HG03196 (cell line): ENCODE data around the gene RING1.
A peak's percentile ranks its signal among the peaks of the same experiment; 100 is the strongest.

ENCODE experiments used
- ATAC-seq: cut with Tn5 transposase; IDR thresholded peaks from one replicate; pipeline ENCODE4 v1.9.1; 2021; ENCODE audit not compliant: unreplicated experiment

RING1 gene

DNA sequence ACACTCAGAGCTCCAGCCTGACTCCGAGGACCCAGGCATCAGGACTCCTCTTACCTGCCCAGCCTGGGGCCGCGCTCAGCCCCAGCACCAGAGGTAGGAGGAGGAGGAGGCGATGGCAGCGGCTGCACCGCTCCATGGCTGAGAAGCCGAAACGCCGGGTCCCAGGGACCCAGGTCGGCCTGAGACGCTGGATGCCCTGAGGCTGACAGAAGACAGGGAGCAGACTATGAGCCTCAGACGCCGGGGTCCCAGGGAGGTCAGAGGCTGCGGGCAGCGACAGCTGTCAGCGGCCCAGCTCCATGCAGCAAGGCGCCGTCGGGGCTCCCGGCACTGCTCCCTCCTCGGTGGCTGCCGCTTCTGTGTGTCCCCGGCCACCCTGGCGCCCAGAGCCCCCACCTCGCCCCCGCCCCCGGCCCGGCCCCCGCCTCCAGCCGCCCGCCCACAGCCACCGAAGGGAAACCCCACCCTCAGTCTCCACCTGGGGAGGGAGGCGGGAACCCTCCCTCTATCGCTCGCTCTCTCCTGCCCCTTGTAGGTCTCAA, 16.1 kb upstream of the RING1 start, which contains the start of gene COL11A2:
COL11A2 (minus strand) TSS at position 363 of the 542 bp plus-strand sequence; CDS start at position 136, 227 bp downstream.
- no peak for ATAC-seq

GRCh38 chr6:33192671-33193602, 15.4 kb upstream of the RING1 start:
- ATAC-seq, result no peak

DNA sequence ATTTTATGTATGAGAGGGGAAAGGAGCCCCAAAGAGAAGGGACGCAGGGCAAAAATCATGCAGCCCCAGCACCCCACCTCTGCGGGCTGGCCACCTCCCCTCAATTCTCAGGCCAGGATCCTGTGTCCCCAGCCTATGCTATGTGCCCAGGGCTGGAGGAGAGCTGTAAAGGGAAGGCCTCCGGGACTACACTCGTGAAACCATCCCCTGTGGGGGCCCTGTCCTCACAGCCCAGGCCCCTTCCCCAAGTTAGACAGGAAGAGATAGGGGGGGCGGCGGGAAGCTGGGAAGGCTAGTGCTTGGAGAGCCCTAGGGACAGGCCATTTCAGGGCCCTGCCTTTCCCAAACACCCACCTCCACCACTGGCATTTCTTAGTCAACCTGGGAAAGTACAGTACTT, 14.7 kb upstream of the RING1 start:
- no peak for ATAC-seq

DNA sequence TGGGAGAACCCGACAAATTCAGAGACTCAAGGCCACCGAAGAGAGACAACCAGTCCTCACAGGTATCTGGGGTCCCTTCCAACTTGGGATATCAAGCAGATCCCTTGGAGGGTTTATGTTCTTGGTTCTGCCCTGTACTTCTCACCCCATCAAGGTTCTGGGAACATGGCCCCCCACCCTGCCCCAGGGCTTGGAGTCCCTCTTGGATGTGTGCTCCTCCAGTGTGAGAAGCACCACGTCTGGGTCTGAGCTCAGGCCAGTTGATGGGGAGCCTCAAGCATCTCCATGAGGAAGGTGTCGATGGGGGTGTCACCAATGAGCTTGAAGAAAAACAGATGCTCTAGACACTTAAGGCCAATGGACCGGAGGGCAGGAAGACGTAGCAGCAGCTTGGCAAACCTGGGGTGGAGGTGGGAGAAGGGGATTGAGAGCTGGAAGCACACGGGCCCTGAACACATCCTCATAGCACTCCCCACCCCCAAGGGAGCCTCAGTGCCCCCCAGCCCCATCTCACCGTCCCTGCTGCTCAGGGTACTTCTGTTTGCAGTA, 13.8 kb upstream of the RING1 start:
- ATAC-seq, result no peak

- ATAC-seq, result no peak
These were observed 12.8 kb upstream of the RING1 start for GRCh38 chr6:33195304-33196165.

GRCh38 chr6:33197431-33198048, 10.8 kb upstream of the RING1 start:
- ATAC-seq, result no peak

DNA sequence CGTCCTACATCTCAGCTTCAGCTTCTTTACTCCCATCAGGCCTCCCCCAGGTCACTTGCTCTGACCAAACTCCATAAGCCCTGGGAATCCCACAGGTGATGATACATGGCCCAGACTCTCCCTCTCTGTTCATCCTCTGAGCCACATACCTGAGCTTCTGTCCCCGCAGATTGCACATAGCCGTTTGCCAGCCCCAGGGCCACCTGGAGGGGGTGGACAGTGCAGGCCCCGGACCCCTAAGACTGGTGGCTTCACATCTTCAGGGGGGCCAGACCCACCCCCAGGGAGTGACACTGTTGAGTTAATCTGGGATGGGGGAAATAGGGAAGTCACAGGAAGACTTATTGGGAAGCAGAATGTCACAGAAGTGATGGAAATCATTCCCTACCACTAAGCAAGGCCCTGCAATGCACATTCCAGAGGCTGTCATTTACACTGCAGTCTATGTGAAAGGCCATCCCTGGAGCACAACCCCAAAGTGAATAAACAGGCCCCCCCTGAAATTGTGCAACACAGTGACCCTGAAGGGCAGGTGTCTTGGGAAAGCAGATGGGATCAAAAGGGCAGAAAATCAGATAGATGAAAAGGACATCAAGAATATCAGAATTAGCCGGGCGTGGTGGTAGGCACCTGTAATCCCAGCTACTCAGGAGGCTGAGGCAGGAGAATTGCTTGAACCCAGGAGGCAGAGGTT, 10.0 kb upstream of the RING1 start:
- ATAC-seq, result no peak

DNA sequence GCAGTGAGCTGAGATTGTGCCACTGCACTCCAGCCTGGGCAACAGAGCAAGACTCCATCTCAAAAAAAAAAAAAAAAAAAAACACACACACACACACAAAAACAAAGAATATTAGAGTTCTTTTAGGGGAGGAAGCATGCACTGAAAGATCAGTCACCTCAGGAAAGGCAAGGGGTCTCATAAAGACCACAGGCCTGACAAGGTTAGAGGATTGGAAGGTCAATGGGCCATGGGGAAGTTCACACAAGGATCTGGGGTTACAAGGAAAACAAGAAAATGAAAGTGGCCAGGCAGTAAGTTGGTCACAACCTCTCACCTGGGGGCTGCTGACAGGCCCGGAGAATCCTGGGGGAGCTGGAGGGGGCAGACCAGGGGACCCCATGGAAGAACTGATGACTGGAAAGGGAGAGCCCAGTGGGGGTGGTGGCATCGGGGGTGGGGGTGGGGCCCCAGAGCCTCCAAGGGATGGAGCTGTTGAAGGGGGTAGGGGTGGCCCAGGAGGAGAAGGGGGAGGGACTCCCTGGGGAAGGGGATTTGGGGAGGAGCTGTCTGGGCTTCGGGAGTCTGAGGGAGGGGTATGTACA, 9.4 kb upstream of the RING1 start:
- ATAC-seq, result no peak

DNA sequence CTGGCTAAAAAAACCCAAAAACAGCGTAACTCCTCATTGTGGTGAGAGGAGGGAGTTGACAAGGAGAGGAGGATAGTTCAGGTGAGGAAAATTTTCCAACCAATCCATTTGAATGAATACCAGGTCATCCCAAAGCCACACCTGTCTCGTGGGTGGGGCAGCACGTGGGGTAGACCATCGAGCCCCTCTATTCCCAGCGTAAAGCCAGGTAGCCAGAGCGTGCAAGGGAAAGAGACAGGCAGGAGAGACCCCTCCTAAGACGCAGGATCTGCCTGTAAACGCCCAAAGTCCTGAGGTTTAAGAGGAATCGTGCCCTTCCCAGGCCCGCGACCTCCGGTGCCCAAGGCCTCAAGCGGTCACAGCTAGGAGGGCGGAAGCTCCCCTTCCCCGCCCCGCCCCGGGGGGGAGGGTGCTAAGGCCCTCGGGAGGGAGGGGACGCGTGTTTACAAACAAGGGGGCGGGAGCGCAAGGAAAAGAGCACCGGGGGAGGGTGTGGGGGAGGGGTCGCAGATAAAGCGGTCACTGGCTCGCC, 8.5 kb upstream of the RING1 start:
- ATAC-seq, result peak; percentile 22

DNA sequence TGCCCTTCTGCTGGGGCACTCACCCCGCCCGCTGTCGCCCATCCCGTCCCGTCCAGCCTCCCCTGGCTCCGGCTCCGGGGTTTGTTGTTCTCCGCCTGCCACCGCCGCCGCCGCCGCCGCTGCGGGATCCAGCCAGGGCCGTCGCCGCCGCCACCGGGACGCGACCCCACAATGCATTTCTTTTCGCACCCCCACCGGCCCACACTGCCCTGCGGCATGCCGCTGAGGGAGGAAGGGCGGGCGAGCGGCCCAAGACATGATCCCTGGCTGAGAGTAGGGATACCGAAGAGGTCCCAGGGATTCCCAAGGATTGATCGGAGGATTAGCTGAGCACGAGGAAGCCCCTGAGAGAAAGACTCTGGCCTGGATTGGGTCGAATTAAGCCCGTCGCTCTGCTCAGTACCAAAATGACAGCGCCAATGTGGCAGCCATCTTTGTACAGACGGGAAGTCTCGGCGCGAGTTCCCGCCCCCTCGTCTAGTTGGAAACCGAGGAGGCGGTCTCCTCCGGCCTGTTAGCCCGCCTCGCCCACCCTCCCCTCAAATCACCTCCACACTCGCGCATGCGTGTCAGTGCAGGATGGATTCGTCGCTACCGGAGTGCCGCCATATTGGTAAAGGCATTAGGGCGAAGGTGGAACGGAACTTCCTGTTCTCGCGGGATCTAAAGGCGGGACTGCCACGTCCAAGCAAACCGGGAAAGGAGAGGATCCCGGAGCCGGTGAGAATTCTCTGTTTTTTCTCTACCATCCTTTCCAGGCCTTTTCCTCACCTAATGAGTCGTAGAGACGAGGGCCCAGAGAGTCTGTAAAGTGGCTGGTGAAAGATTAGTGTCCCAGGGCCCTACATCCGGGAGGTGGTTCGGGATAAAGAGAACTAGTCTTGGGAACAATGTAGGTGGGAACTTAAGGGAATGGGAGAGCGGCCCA, 7.8 kb upstream of the RING1 start, which contains the start of the genes RXRB and SLC39A7:
RXRB (minus strand) TSS at position 447 of the 928 bp plus-strand sequence; CDS start at position 258, 189 bp downstream.
SLC39A7 (plus strand) TSS at position 649 of the 928 bp plus-strand sequence. CDS start 379 bp downstream, outside the sequence.
- ATAC-seq, result peak; percentile 52

DNA sequence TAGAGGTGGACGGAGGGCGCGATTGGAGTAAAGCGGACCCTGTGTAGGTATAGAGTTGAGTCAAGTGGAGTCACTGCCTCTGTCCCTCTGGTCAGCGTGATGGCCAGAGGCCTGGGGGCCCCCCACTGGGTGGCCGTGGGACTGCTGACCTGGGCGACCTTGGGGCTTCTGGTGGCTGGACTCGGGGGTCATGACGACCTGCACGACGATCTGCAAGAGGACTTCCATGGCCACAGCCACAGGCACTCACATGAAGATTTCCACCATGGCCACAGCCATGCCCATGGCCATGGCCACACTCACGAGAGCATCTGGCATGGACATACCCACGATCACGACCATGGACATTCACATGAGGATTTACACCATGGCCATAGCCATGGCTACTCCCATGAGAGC, 7.2 kb upstream of the RING1 start:
- ATAC-seq, result no peak

GRCh38 chr6:33201935-33202334, 6.4 kb upstream of the RING1 start:
- ATAC-seq, result no peak

GRCh38 chr6:33202799-33203198, 5.5 kb upstream of the RING1 start:
- ATAC-seq, result no peak

DNA sequence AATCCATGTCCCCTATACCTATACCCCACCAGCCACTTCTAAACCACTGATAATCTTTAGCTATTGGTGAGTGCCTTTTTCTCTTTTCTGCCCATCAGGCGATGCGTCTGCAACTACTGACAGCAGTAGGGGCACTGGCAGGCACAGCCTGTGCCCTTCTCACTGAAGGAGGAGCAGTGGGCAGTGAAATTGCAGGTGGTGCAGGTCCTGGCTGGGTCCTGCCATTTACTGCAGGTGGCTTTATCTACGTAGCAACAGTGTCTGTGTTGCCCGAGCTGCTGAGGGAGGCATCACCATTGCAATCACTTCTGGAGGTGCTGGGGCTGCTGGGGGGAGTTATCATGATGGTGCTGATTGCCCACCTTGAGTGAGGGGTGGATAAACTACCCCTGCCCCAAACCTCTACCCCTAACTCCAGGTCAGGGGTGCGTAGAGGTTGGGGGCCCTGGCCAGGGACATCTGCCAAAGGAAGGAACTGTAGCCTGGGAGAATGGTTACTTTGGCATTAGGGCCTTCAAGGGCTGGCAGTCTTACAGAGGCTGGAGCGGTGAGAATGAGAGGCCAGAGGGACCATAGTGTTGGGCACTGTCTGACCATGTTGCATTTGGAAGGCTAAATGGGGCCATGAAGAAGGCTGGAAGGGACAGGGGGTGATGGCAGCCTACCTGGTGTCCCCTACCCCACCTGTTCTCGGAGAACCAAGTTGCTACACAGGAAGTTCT, 4.7 kb upstream of the RING1 start:
- ATAC-seq, result no peak

DNA sequence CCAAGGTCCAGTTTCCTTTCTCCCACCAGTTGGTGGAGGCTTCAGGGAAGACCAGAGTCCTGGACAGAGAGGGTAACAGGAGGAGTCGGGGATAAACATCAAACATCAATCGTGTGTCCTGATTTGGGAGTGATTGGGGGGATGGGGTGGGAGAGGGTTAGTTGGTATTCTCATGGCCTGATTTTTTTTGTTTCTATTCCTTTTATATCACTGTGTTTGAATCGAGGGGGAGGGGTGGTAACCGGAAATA, 4.2 kb upstream of the RING1 start:
- no peak for ATAC-seq

GRCh38 chr6:33204415-33205190, 3.7 kb upstream of the RING1 start, which contains the start of gene HSD17B8:
Gene HSD17B8, plus strand, starts transcription at chr6:33204655. Its CDS starts 14 bp downstream, at chr6:33204669.
- peak; percentile 27 for ATAC-seq
